Prostate gland (tissue), 2 donors: Measurements from ENCODE around the gene TCL1A. TPM values are rescaled to one million over a fixed set of nuclear protein-coding genes. Genes with fewer than 3 reads are reported as not detected.

Source experiments
- DNase-seq: peaks from one replicate; pipeline ENCODE4 v3.0.0-alpha.2; 2019; ENCODE audit warnings: low spot score
- H3K27ac ChIP-seq, 2 donors: fragments of 200-600 bp; sonication (generic); 2 replicates each; pipeline ENCODE4 v1.5.1; 2017 to 2019
- H3K27me3 ChIP-seq: fragments of 200-600 bp; sonication (generic); replicated peaks from 2 replicates; pipeline ENCODE4 v1.5.1; 2019; ENCODE audit not compliant: insufficient read depth
- H3K36me3 ChIP-seq, 2 donors: fragments of 200-600 bp; sonication (generic); 1 replicate in 1 of 2; 2 replicates in 1 of 2; pipeline versions ENCODE4 v1.5.1 to v1.8.1; 2017 to 2019
- H3K4me1 ChIP-seq: fragments of 200-600 bp; sonication (generic); replicated peaks from 2 replicates; pipeline ENCODE4 v1.5.1; 2019
- H3K4me3 ChIP-seq, 2 donors: fragments of 200-600 bp; sonication (generic); 2 replicates each; pipeline ENCODE4 v1.5.1; 2017 to 2019
- H3K9me3 ChIP-seq: fragments of 200-600 bp; sonication (generic); 2 replicates; pipeline ENCODE4 v1.5.1; 2017
- POLR2A ChIP-seq: fragments of 450-650 bp; IDR thresholded peaks from one replicate; pipeline ENCODE4 v1.6.1; 2016; ENCODE audit warnings: antibody characterized with exemption, mild to moderate bottlenecking
- POLR2AphosphoS5 ChIP-seq: sonication (generic); formaldehyde crosslinking; IDR thresholded peaks from one replicate; pipeline ENCODE4 v1.6.1; 2017; ENCODE audit warnings: antibody characterized with exemption
- WGBS: methylation state at CpG from one replicate; pipeline ENCODE4 v1.1.5; 2018; 5-methylcytosine and 5-hydroxymethylcytosine counted together
- intact Hi-C: fragments of 100-400 bp; cut with DNase I; formaldehyde crosslinking; loops from one replicate; pipeline ENCODE4 v1.14.2; 2022
- total RNA-seq, 2 donors: library from RNA; depleted of rRNA; stranded (reverse); fragments of >200 nt; gene quantifications; one replicate each; pipeline ENCODE4 v1.1.0, GENCODE V29; 2016
- TF ChIP-seq, protein P1 (sequence below), 4 experiments: fragments of 200-600 bp in 2 of 4; fragments of 450-650 bp in 2 of 4; sonication (generic) in 2 of 4; IDR thresholded peaks; 1 replicate in 3 of 4; 2 replicates in 1 of 4; pipeline ENCODE4 v1.5.1; 2016 to 2019; ENCODE audit warnings: antibody characterized with exemption in 4 of 4, mild to moderate bottlenecking in 2 of 4, moderate library complexity in 2 of 4

Gene TCL1A
- total RNA-seq, 2 donors from 2014 or later = 9.7 TPM; not detected in 1

- H3K27me3 ChIP-seq = no peaks in the 10 kb centered on the region
- WGBS = 76% methylated on average over 7 of the region's 7 CpGs
- intact Hi-C loops = no loop called here
- H3K4me3 ChIP-seq = no peak overlapping the region
- H3K9me3 ChIP-seq = no peaks in the 10 kb centered on the region
- no peaks in the 10 kb centered on the region for H3K4me1 ChIP-seq
- no peaks in the 10 kb centered on the region for H3K36me3 ChIP-seq
- TF ChIP-seq POLR2AphosphoS5 = no peak
- no peak overlapping the region for H3K27ac ChIP-seq
- no peak for DNase-seq
Observed at GRCh38 chr14:95758331-95758730, 44.4 kb upstream of the TCL1A start.

DNA sequence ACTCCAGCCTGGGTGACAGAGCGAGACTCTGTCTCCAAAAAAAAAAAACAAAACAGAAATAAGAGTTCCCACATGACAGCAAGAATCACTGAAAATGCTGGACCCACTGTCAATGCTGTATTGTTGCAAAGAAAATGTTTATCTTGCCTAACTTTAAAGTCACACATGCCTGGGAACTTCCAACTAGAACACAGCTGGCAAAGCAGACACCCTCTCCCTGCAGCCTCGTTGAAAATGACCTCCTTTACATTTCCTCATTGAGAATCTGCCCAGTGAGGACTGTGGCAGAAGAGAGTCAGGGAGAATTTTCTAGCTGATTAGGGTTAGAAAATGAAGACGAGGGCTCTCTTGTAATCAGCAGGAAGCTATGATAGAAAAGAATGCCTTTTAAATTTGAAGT, 42.8 kb upstream of the TCL1A start:
- DNase-seq = no peak
- H3K27me3 ChIP-seq = no peaks in the 10 kb centered on the region
- H3K36me3 ChIP-seq = no peaks in the 10 kb centered on the region
- no peak overlapping the region for H3K4me3 ChIP-seq
- WGBS = 53% methylated on average over 3 of the region's 3 CpGs
- no peak overlapping the region for H3K27ac ChIP-seq
- TF ChIP-seq, protein P1, sequence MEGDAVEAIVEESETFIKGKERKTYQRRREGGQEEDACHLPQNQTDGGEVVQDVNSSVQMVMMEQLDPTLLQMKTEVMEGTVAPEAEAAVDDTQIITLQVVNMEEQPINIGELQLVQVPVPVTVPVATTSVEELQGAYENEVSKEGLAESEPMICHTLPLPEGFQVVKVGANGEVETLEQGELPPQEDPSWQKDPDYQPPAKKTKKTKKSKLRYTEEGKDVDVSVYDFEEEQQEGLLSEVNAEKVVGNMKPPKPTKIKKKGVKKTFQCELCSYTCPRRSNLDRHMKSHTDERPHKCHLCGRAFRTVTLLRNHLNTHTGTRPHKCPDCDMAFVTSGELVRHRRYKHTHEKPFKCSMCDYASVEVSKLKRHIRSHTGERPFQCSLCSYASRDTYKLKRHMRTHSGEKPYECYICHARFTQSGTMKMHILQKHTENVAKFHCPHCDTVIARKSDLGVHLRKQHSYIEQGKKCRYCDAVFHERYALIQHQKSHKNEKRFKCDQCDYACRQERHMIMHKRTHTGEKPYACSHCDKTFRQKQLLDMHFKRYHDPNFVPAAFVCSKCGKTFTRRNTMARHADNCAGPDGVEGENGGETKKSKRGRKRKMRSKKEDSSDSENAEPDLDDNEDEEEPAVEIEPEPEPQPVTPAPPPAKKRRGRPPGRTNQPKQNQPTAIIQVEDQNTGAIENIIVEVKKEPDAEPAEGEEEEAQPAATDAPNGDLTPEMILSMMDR (IDR thresholded peaks at IDR 0.05) = no peak
- no peak for TF ChIP-seq POLR2A
- TF ChIP-seq POLR2AphosphoS5 = no peak
- no peaks in the 10 kb centered on the region for H3K9me3 ChIP-seq
- intact Hi-C loops = no loop called here
- H3K4me1 ChIP-seq = no peaks in the 10 kb centered on the region

DNA sequence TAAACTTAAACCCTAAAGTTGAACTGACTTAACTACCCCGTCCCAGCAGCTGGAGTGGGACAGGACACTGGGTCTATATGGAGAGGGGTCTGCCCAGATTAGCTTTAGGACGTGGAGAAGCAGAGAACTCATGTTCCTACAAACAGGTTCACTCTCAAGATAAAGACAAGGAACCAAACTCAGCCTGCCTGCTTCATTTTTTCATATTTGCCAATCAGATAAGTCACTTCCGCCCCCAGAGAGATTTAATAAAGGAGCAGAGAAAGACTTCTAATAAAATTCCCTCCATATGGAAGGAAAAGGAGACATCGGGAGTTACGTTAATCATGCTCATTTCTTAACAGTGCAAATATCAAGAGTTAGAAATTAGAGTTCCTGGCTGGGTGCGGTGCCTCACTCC, 42.2 kb upstream of the TCL1A start:
- TF ChIP-seq, protein P1 (IDR thresholded peaks at IDR 0.05) = no peak
- TF ChIP-seq POLR2AphosphoS5 = no peak
- no peak for TF ChIP-seq POLR2A
- Histone ChIP-seq H3K4me3 (no peak overlapping the region), H3K27ac (no peak overlapping the region), H3K9me3 (no peaks in the 10 kb centered on the region), H3K27me3 (no peaks in the 10 kb centered on the region), H3K36me3 (no peaks in the 10 kb centered on the region), H3K4me1 (no peaks in the 10 kb centered on the region)
- intact Hi-C loops = no loop called here
- DNase-seq = no peak
- 34% methylated on average over 6 of the region's 6 CpGs for WGBS

DNA sequence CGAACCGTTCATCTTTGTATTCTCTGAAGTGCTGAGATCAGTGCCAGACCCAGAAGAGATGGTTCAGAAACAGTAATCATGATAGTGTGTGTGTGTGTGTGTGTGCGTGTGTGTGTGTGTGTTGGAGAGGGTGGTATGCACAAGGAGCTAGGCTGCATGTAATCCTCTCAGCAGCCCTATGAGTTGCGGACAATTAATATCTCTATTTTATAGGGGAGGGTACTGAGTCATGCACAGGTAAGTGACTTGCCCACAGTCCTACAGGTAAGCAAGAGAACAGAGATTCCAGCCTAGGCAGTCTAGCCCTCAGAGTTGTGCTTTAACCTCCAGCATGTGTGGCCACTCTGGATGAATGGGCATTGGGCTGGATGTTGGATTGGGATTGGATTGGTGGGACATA, 27.9 kb upstream of the TCL1A start:
- Histone ChIP-seq H3K4me1 (no peaks in the 10 kb centered on the region), H3K36me3 (no peaks in the 10 kb centered on the region), H3K9me3 (no peaks in the 10 kb centered on the region), H3K4me3 (no peak overlapping the region), H3K27me3 (no peaks in the 10 kb centered on the region), H3K27ac (peak overlapping the region in 1 of 2 donors; percentile 45)
- TF ChIP-seq POLR2AphosphoS5 (no peak), POLR2A (no peak)
- TF ChIP-seq, protein P1 (IDR thresholded peaks at IDR 0.05) = no peak
- DNase-seq = no peak
- 67% methylated on average over 4 of the region's 4 CpGs for WGBS
- intact Hi-C loops = no loop called here

- no peaks in the 10 kb centered on the region for H3K9me3 ChIP-seq
- peak overlapping the region in 1 of 2 donors; percentile 45 for H3K27ac ChIP-seq
- no peaks in the 10 kb centered on the region for H3K4me1 ChIP-seq
- no peaks in the 10 kb centered on the region for H3K27me3 ChIP-seq
- H3K36me3 ChIP-seq = no peaks in the 10 kb centered on the region
- peak; percentile 71 for DNase-seq
- no peak overlapping the region for H3K4me3 ChIP-seq
- 4% methylated on average over 5 of the region's 5 CpGs for WGBS
- TF ChIP-seq POLR2AphosphoS5 = peak; percentile 25
- TF ChIP-seq, protein P1 (IDR thresholded peaks at IDR 0.05) = no peak
- intact Hi-C loops = no loop called here
Observed at GRCh38 chr14:95741038-95741490, 27.1 kb upstream of the TCL1A start.
